HL-60/S4 treated with retinoic acid at 250 ng/mL for 4 days and 3 days (cell line): Measurements from ENCODE around the gene KLRF2.

Source experiments
- in situ Hi-C: fragments of 300-500 bp; cut with MboI; formaldehyde crosslinking; loops from 2 replicates; pipeline ENCODE4 v1.7.0; 2022; ENCODE audit warnings: low sequenced_read_pairs

KLRF2 gene

DNA sequence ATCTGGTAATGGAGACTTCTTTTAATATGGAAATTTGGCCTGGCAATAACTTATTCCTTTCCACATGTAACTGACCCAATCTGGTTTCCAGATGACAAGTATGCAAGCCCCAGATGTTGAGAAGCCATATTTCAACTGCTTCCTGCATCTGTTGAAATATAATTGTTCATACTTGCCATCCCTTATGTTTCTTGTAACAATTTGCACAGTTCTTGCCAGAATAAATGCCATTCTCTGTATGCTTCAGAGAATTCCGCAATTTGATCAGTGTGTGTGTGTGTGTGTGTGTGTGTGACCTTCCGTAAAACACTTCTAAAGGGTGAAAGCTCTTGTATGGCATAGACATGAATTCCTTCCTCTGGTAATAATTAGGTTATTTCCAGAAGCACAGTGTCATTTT lies 52.7 kb downstream of the KLRF2 start:
- in situ Hi-C loops: loop anchor here (25.0 kb wide), 1 partner anchor 203 kb away; the partner anchor contains the start of gene CLEC7A

DNA sequence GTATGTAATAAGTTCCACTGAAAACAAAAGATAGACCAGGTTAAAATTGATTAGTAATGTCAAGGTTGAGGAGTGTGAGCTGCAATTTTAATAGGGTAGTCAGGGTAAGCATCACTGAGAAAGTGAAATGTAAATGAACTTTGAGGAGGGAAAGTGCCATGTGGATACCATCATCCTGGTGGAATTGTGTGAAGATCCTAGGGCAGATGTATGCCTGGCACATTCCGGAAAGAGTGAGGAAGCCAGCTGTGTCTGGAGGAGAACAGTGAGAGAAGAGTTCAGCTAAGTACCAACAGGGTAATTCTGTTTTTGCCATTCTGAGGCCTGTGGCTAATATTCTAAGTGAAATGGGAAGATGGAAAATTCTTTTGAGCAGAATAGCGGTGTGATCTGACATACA lies 53.7 kb downstream of the KLRF2 start:
- in situ Hi-C loops: loop anchor here (25.0 kb wide), 1 partner anchor 202 kb away; the partner anchor contains the start of gene CLEC7A

DNA sequence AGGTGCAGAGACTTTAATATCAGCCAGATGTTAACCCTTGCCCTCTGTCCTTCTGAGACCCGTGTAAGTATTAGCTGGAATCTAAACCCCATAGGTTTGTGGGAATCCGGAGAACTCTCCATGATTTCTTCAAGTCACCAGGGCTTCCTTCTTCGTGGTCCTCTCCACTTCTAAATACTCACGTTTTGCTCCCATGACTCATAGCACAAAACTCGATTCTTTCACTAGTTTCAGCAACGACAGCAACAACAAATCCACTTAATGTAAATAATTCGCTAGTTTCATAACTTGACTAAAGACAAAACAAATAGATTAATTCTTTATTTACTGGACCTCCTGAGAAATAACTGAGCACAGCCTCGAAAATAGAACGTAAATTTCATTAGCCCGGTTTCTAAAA lies 55.3 kb downstream of the KLRF2 start:
- in situ Hi-C loops: loop anchor here (25.0 kb wide), 1 partner anchor 201 kb away; the partner anchor contains the start of gene CLEC7A

DNA sequence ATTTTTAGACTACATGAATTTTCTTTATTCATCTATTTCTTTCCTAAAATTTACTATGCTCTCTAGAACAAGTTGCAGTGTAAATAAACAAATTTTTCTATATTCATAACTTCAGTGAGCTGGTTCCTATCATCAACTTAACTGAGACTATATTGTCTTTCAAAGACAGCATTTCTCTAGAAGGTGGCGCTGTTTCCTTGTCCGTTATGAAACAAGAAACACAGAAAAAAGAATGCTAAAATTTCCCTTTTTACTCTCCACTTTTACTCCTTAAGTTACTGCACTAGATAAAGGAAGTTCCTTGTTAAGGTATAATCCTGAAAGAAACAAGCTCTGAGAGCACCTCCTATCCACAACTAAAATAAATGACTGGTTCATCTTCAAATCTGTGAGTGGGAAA lies 59.1 kb downstream of the KLRF2 start:
- in situ Hi-C loops: loop anchor here (25.0 kb wide), 1 partner anchor 197 kb away; the partner anchor contains the start of gene CLEC7A

DNA sequence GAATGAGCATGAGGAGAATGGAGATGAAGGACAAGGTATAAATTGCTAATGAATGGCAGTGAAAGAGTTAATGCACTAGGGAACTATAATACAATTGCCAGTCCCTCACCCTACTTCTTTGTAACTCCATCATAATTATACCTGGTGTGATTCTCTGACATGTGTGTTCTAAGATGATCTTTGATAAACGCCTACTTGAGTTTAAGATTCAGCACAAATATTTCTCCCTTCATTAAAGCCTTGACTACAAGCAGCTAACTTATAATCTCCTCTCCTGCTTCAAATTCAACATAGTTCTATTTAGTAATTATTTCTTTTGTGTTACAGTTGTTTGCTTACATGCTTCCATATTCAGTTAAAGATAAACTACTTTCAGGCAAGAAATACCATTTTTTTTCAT lies 60.5 kb downstream of the KLRF2 start:
- in situ Hi-C loops: loop anchor here (25.0 kb wide), 1 partner anchor 195 kb away; the partner anchor contains the start of gene CLEC7A

DNA sequence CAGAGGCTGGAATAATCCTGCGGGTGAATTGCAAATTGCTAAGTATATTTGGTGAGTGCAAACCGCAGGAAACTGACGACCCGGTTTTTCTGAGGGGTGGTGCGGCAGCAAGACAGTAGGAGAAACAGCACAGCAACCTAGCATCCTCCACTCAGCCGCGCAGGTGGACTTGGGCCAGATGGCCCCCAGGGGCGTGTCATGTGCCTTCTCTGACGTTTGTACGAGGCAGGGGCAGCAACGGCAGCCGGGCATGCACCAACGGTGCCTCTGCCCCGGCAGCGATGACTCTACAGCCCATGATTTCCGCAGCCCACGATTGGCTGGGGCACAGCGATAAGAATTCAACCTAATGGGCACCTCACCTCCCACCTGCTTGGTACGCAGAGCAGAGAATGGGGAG lies 62.0 kb downstream of the KLRF2 start:
- in situ Hi-C loops: loop anchor here (25.0 kb wide), 1 partner anchor 194 kb away; the partner anchor contains the start of gene CLEC7A

DNA sequence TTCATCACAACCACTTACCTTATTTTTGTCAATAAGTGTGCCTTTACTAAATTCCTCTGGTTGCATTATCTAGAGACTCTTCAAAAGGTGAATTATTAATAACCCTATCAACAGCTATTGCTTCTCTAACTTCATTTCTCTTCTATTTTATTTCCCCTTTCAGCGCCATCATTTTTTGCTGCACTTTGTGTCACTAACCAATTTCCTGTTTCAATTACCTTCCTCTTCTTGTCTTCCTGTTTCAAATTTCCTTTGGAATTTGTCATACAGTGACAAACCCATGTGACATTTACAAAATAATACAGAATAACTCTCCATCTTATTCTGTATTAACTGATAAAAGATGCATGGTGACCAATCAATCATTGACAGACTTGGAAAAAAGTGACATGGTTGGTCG lies 63.1 kb downstream of the KLRF2 start:
- in situ Hi-C loops: loop anchor here (25.0 kb wide), 1 partner anchor 193 kb away; the partner anchor contains the start of gene CLEC7A
